Natural killer cell treated with Interleukin-12 subunit alpha and Interleukin-12 subunit beta and Interleukin-15 and Interleukin-18, amount 100 ng/mL, for 72 hours (primary cell): Measurements from ENCODE around the gene POPDC2. TPM values are rescaled to one million over a fixed set of nuclear protein-coding genes. Genes with fewer than 3 reads are reported as not detected.

Experiments used
- ATAC-seq, 2 donors: fragments of 150-1000 bp; cut with Tn5 transposase in 1 of 2; sonication (Bioruptor Pico), chemical (Tn5 transposase) in 1 of 2; 2 replicates each; pipeline ENCODE4 v1.10.0; 2021
- DNase-seq: peaks from one replicate; pipeline ENCODE4 v3.0.0; 2022; ENCODE audit warnings: low spot score
- H3K27ac Mint-ChIP-seq, 2 donors: 1 replicate in 1 of 2; 2 replicates in 1 of 2; pipeline ENCODE4 v1.8.0; 2022; ENCODE audit warnings: mixed read lengths in 2 of 2, mild to moderate bottlenecking in 1 of 2, moderate library complexity in 1 of 2
- H3K27me3 Mint-ChIP-seq, 2 donors: 1 replicate in 1 of 2; 2 replicates in 1 of 2; pipeline ENCODE4 v1.8.0; 2022; ENCODE audit warnings: mixed read lengths in 2 of 2
- H3K36me3 Mint-ChIP-seq: one replicate; pipeline ENCODE4 v1.8.0; 2022; ENCODE audit warnings: mixed read lengths
- H3K4me1 Mint-ChIP-seq, 2 donors: 1 replicate in 1 of 2; 2 replicates in 1 of 2; pipeline ENCODE4 v1.8.0; 2022; ENCODE audit warnings: low read depth in 2 of 2, mixed read lengths in 2 of 2, mild to moderate bottlenecking in 1 of 2
- H3K4me3 Mint-ChIP-seq: one replicate; pipeline ENCODE4 v1.8.0; 2022; ENCODE audit warnings: mixed read lengths
- H3K9me3 Mint-ChIP-seq: 2 replicates; pipeline ENCODE4 v1.8.0; 2022; ENCODE audit warnings: mixed read lengths
- total RNA-seq, 2 donors: library from RNA; stranded (reverse); gene quantifications; one replicate each; pipeline ENCODE4 v1.2.3, GENCODE V29; 2022

Gene POPDC2
- total RNA-seq, result 1 to 10 TPM; 3.6 to 4.1 TPM

- Mint-ChIP-seq H3K4me1 (peaks cover 14 to 17% of the 10 kb centered on the region in 2 donors), H3K27ac (peak within 1 kb of the TSS in 1 of 2 donors; percentile 47), H3K27me3 (no peaks in the 10 kb centered on the region), H3K4me3 (no peak within 1 kb of the TSS), H3K9me3 (no peaks in the 10 kb centered on the region), H3K36me3 (no peaks in the 10 kb centered on the region)
- no peak for DNase-seq
- no peak for ATAC-seq
These were observed at the start of gene POPDC2 for GRCh38 chr3:119660474-119661440. Gene POPDC2, minus strand, starts transcription at chr3:119660589. Its CDS starts 166 bp downstream, at chr3:119660423.

- peaks cover 32 to 46% of the 10 kb centered on the region in 2 donors for H3K4me1 Mint-ChIP-seq
- peaks cover 0 to 6% of the 10 kb centered on the region in 2 donors for H3K27me3 Mint-ChIP-seq
- ATAC-seq, result no peak
These were observed 43.6 kb upstream of the POPDC2 start for GRCh38 chr3:119703820-119704531.

GRCh38 chr3:119702530-119703527 lies 42.4 kb upstream of the POPDC2 start, which contains the start of gene CFAP91:
Gene CFAP91, plus strand, starts transcription at chr3:119703022. Its CDS starts 77 bp downstream, at chr3:119703099.
- H3K27me3 Mint-ChIP-seq, result peaks cover 0 to 6% of the 10 kb centered on the region in 2 donors
- peak; percentile 95 to 97 for ATAC-seq
- H3K4me3 Mint-ChIP-seq, result peak within 1 kb of the TSS; percentile 64
- H3K9me3 Mint-ChIP-seq, result peaks cover 4% of the 10 kb centered on the region
- peaks cover 32 to 46% of the 10 kb centered on the region in 2 donors for H3K4me1 Mint-ChIP-seq
- peaks cover 12% of the 10 kb centered on the region for H3K36me3 Mint-ChIP-seq
- DNase-seq, result peak; percentile 96
- H3K27ac Mint-ChIP-seq, result peak within 1 kb of the TSS; percentile 83 to 94

More at GRCh38 chr3:119703820-119704531, 43.6 kb upstream of the POPDC2 start:
- Mint-ChIP-seq H3K4me3 (peak overlapping the region; percentile 64), H3K9me3 (peaks cover 4% of the 10 kb centered on the region), H3K36me3 (peaks cover 12% of the 10 kb centered on the region), H3K27ac (peak overlapping the region; percentile 27 to 83)
- no peak for DNase-seq

GRCh38 chr3:119700920-119701734 lies 40.7 kb upstream of the POPDC2 start:
- H3K4me1 Mint-ChIP-seq, result peaks cover 32 to 52% of the 10 kb centered on the region in 2 donors
- H3K27me3 Mint-ChIP-seq, result peaks cover 0 to 6% of the 10 kb centered on the region in 2 donors
- peak overlapping the region; percentile 83 to 94 for H3K27ac Mint-ChIP-seq
- peaks cover 12% of the 10 kb centered on the region for H3K36me3 Mint-ChIP-seq
- H3K4me3 Mint-ChIP-seq, result peak overlapping the region; percentile 64
- peaks cover 4% of the 10 kb centered on the region for H3K9me3 Mint-ChIP-seq
- ATAC-seq, result no peak
- no peak for DNase-seq

GRCh38 chr3:119700269-119700919 lies 40.0 kb upstream of the POPDC2 start:
- Mint-ChIP-seq H3K4me1 (peaks cover 32 to 52% of the 10 kb centered on the region in 2 donors), H3K27ac (peak overlapping the region; percentile 83 to 94), H3K27me3 (peaks cover 0 to 6% of the 10 kb centered on the region in 2 donors), H3K9me3 (peaks cover 4% of the 10 kb centered on the region), H3K4me3 (peak overlapping the region; percentile 64), H3K36me3 (peaks cover 12% of the 10 kb centered on the region)
- peak; percentile 48 to 65 for ATAC-seq
- peak; percentile 86 for DNase-seq

GRCh38 chr3:119697394-119697793 lies 37.0 kb upstream of the POPDC2 start:
- no peak overlapping the region for H3K4me3 Mint-ChIP-seq
- H3K4me1 Mint-ChIP-seq, result peaks cover 23 to 37% of the 10 kb centered on the region in 2 donors
- no peak for ATAC-seq
- DNase-seq, result no peak
- H3K36me3 Mint-ChIP-seq, result peaks cover 8% of the 10 kb centered on the region
- H3K27ac Mint-ChIP-seq, result no peak overlapping the region
- peaks cover 4% of the 10 kb centered on the region for H3K9me3 Mint-ChIP-seq
- peaks cover 0 to 9% of the 10 kb centered on the region in 2 donors for H3K27me3 Mint-ChIP-seq

DNA sequence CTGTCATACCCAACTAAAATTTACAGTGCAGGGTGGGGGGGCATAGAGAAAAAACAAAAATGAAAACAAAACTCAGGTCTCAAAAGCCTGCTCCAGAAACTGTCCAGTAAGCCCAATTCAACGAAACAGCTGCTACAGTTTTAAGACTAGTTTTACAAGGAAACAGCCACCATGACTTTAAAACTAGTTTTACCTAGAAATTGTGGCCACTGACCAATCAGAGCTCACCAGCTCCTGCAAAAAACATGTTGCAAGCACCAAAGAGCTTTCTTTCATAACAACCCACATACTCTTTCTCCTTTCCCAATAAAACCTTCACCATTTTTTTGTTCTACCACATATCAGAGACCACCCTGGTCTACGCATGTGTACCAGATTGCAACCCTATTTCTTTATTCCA lies 35.1 kb upstream of the POPDC2 start:
- Mint-ChIP-seq H3K9me3 (peaks cover 4% of the 10 kb centered on the region), H3K4me1 (peaks cover 12 to 20% of the 10 kb centered on the region in 2 donors), H3K36me3 (no peaks in the 10 kb centered on the region), H3K27ac (no peak overlapping the region), H3K4me3 (no peak overlapping the region), H3K27me3 (peaks cover 1 to 11% of the 10 kb centered on the region in 2 donors)
- ATAC-seq (no peak), DNase-seq (no peak)

- Mint-ChIP-seq H3K27me3 (peaks cover 15 to 23% of the 10 kb centered on the region in 2 donors), H3K9me3 (peaks cover 3% of the 10 kb centered on the region), H3K4me1 (no peaks in the 10 kb centered on the region), H3K36me3 (no peaks in the 10 kb centered on the region), H3K27ac (no peak overlapping the region), H3K4me3 (no peak overlapping the region)
- DNase-seq (no peak), ATAC-seq (no peak)
These were observed 29.8 kb upstream of the POPDC2 start for GRCh38 chr3:119690043-119690656.

DNA sequence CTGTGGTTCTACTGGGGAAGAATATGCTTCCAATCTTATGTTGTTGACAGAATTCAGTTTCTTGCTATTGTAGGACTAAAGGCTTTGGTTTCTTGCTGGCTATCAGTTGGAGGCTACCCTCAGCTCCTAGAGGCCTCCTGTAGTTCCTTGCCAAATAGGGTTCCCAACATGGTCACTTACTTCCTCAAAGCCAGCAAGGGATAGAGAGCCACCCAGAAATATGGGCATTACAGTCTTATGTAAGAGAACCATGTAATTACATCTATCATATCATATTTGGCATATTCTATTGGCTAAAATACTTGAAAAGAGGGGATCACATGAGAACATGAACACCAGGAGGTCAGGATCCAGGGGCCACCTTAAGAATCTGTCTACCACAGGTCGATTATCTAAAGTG lies 23.0 kb upstream of the POPDC2 start:
- H3K4me1 Mint-ChIP-seq, result no peaks in the 10 kb centered on the region
- H3K4me3 Mint-ChIP-seq, result no peak overlapping the region
- H3K36me3 Mint-ChIP-seq, result no peaks in the 10 kb centered on the region
- H3K27ac Mint-ChIP-seq, result no peak overlapping the region
- no peaks in the 10 kb centered on the region for H3K9me3 Mint-ChIP-seq
- ATAC-seq (no peak), DNase-seq (no peak)
- peaks cover 7 to 8% of the 10 kb centered on the region in 2 donors for H3K27me3 Mint-ChIP-seq

- Mint-ChIP-seq H3K4me1 (peaks cover 12 to 13% of the 10 kb centered on the region in 2 donors), H3K27ac (no peak overlapping the region), H3K27me3 (no peaks in the 10 kb centered on the region), H3K36me3 (no peaks in the 10 kb centered on the region), H3K9me3 (no peaks in the 10 kb centered on the region), H3K4me3 (no peak overlapping the region)
- ATAC-seq (no peak), DNase-seq (no peak)
These were observed 20.9 kb upstream of the POPDC2 start for GRCh38 chr3:119681279-119681678.

DNA sequence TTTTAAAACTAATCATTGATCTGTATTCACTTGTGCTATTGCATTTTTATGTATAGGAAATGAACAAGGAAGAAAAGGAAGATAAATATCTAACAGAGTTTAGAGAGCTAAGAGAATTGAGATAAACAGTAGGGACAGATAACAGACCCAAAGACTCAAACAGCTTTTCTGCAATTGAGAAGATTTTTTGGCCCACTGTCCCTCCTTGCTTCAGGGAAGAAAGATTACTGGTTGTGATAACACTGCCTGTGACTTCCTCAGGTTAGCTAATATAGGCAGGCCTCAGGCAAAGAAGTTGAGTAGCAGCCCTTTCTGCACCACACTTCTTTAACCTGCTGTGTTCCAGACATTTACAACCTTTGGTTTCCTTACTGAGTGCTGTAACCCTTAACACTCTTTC lies 19.5 kb upstream of the POPDC2 start:
- peaks cover 24 to 26% of the 10 kb centered on the region in 2 donors for H3K4me1 Mint-ChIP-seq
- no peaks in the 10 kb centered on the region for H3K27me3 Mint-ChIP-seq
- no peak overlapping the region for H3K4me3 Mint-ChIP-seq
- DNase-seq (no peak), ATAC-seq (no peak)
- H3K27ac Mint-ChIP-seq, result no peak overlapping the region
- no peaks in the 10 kb centered on the region for H3K9me3 Mint-ChIP-seq
- no peaks in the 10 kb centered on the region for H3K36me3 Mint-ChIP-seq
